GM08714 (cell line): ENCODE results near the gene TTC23.

Experiments used
- H3K4me3 ChIP-seq: fragments of 200-500 bp; sonication (Bioruptor generic); 2 replicates; pipeline ENCODE4 v1.5.1; 2014; ENCODE audit warnings: mild to moderate bottlenecking, low read length, inconsistent platforms
- ZNF274 ChIP-seq: IDR thresholded peaks from 2 replicates; pipeline ENCODE4 v1.6.1; 2012; ENCODE audit warnings: mild to moderate bottlenecking, low read depth, low read length

TTC23 gene

DNA sequence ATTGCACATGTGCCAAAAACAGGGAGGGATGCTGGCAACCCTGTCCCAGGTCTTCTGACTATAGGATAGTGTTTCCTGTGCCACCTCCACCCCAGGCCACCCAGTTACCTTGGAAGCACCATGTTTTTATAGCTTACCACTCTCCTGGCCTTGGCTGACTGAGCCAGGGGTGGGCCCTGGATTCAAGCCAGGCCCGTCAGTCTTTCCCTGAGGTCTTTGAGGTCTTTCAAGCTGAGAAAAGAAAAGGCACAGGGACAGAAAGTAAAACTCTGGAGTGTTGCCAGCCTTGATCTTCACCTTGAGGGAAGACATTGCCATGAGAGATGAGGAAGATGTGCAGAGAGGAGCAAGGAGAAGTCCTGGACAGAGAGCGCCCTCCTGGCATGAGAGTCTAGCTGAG, 98.2 kb downstream of the TTC23 start:
- no peak for TF ChIP-seq ZNF274
- H3K4me3 ChIP-seq, result no peak overlapping the region

DNA sequence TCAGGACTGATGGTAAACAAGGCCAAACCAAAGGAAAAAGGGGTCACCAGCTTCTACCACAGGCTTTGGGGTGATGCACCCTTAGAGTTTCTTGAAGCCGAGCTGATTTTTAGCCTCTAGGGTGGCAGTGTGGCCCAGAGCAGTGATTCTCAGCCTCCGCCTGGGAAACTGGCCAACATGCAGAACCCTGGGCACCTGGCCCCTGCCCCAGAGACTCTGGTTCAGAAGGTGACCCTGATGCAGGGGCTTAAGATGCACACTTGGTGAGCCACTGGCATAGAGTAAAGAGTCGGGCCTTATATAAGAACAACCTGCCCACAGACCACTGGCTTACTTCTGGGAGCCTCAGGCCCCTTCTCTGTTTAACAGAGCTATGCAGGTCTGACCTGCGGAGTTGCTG, 100.0 kb downstream of the TTC23 start:
- no peak for TF ChIP-seq ZNF274
- H3K4me3 ChIP-seq, result no peak overlapping the region

DNA sequence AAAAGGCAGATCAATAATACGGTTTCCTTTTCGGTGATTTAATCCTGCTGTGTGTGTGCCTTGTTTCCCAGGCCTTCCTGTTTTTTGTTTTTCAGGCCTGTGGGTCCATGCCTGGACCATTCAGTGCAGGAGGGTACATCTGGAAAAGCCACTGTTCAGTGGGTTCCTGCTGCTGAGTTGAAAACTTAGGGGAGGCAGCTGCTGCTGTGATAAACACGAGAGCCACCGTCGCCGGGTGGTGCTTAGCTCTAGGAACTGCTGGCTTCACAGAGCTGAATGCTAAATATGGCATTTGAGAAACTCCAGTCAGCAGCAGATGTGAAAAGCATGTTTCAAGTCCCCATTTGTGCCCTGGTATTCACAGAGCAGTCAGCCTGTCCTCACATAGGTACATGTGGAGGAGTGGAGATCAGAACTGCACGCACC, 100.5 kb downstream of the TTC23 start:
- no peak overlapping the region for H3K4me3 ChIP-seq
- no peak for TF ChIP-seq ZNF274

DNA sequence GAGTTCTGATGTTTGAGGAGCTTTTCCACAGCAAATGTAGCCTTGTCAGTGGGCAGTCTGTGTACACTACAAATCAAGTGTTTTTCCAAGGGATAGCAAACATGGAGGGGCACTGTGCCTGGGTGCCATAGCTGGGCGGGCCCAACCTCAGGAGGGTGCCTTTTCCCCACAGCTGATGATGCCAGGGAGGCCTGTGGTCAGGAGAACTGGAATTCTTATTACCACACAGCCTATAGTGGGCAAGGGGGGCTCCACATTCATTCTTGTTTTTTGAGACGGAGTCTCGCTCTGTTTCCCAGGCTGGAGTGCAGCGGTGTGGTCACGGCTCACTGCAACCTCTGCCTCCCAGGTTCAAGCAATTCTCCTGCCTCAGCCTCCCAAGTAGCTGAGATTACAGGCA, 102.7 kb downstream of the TTC23 start:
- no peak overlapping the region for H3K4me3 ChIP-seq
- no peak for TF ChIP-seq ZNF274

DNA sequence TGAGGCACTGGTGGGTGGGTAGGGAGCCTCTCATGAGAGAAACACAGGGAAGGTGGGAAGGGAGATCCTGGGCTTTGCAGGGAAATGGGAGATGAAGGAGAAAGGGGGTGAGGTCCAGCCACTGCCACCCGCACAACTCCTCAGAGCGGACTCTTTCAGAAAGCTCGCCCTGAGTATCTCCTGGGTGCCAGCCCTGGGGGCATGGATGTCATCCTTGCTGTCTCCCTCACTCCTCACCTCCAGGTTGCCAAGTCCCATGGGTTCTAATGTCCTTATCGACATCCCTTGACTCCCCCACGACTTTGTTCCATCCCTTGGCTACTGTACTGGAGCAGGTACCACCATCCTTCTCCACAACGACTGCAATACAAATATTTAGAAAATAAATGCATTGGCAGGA, 103.6 kb downstream of the TTC23 start:
- no peak for TF ChIP-seq ZNF274
- H3K4me3 ChIP-seq, result no peak overlapping the region

DNA sequence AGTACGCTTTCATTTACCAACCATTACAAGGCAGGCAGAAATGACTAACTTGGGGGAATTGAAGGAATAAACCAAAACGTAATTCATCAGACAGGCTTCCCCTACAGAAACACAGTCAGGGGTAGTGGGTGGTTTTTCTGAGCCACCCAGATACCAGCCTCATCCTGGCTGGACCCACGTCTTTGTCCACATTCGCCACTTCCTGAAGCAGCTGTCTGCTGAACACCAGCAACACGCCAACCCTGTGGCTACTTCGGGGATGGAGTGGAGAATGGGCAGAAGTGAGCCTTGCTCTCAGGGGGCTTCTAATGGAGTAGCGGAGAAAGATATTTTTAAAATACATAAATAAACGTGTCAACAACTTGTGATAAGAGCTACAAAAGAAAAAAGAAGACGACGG, 104.4 kb downstream of the TTC23 start:
- no peak for TF ChIP-seq ZNF274
- no peak overlapping the region for H3K4me3 ChIP-seq

DNA sequence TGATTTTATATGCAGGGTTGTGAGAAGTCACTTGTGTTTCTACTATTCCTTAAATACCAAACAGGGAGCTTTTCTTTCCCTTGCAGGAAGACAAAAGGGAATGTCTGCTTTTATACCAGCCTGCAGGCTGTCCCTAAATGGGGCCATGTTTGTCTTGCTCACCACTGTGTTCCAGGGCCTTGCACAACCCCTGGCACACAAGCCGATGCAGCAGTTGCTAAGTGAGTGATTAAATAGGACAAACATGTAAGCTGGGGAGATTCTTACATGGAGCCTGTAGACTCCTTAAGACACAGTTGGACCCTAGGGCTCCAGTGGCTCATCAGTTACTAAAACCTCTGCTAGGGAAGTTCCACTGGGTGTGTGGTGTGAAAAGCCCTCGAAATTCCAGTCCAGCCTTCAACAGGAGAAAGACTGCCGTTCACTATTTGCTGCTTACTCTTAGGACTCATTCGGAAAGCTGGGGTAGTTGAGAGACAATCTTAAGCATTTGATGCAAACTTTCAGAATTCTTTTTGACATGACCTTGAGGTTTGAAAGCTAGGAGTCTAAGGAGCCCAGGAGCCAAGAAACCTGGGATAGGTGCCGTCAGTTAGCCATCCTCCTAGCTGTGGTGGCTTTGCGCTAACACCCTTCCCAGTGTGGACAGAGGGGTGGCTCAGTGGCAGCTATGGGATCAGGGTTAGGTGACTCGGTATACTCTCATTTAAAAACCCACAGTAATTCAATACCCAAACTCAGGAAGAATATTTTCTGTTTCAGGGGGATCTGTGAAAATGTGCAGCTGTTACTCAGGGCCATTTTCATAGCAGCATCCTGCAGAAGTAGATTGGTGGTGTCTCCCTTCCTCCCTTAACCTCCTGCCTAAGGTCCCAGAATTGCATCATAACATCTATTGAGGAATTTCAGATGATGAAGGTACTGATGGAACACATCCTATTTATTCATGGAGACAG, 105.4 kb downstream of the TTC23 start:
- no peak overlapping the region for H3K4me3 ChIP-seq
- no peak for TF ChIP-seq ZNF274

DNA sequence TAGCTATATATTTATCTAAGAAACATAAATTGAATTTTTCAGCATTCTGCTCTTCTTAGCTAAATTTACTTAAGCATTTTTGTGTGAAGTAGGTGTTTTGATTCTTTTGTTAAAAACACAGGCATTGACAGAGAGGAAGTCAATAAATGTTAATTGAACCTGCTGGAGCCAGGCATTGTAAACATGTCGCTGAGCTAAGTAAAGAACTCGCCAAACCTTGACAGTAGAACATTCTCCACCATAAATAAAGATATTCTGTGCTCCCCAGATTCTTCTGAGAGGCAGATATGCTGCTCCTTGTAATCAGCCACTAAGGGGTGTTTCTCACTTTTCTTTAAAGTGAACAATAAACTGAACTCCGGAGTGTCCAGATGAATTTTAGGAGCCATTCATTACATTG, 106.1 kb downstream of the TTC23 start:
- TF ChIP-seq ZNF274, result no peak
- no peak overlapping the region for H3K4me3 ChIP-seq

DNA sequence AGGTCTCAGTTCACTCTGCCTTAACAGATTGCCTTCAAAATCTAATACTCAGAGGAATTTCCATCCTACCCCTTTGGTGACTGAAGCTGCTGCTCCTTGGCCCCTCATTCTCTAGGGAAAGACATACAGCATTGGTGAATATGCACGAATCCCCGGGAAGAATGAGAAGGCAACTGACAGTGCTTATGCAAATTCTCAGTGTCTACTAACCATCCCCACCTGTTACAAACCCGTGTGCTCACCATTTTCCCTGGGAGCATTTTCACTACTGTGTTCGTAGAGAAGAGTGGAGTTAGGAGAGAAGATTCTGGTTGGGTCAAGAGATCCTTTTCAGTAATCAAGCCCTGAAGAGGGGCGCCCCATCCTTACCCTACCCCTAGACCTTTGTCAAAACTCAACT, 106.8 kb downstream of the TTC23 start:
- H3K4me3 ChIP-seq, result no peak overlapping the region
- no peak for TF ChIP-seq ZNF274

DNA sequence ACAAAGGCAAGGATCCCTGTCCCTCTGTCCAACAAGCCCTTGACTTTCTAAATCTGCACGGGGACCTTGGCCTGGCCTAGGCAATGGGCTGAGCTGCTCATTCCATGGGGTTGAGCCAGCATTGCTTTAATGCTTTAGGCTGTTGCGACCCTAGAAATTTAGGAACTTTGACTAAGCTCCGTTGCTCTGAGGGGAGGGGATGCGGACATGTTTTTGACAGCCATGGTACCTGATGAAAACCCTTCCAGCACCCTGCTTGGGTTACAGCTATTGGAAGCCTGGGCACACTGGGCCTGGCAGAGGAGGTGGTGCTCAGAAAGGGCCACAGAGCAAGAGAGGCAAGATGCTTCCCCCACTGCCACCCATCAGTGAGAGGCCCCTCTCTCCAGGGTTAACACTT, 107.4 kb downstream of the TTC23 start:
- H3K4me3 ChIP-seq, result no peak overlapping the region
- no peak for TF ChIP-seq ZNF274

DNA sequence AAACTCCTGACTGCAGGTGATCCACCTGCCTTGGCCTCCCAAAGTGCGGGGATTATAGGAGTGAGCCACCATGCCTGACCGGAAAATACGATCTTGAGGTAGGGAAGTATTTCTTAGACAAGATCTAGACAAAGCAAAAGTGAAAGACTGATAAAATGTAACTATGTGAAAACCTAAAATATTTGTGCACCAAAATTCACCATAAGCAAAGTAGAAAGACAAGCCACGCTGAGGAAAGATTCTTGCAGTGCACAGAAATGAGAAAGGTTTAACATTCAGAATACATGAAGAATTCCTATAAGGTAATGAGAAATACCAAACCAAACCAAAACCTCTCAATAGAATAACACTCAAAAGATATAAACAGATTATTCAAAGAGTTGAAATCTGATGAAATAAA, 108.8 kb downstream of the TTC23 start:
- no peak overlapping the region for H3K4me3 ChIP-seq
- no peak for TF ChIP-seq ZNF274

DNA sequence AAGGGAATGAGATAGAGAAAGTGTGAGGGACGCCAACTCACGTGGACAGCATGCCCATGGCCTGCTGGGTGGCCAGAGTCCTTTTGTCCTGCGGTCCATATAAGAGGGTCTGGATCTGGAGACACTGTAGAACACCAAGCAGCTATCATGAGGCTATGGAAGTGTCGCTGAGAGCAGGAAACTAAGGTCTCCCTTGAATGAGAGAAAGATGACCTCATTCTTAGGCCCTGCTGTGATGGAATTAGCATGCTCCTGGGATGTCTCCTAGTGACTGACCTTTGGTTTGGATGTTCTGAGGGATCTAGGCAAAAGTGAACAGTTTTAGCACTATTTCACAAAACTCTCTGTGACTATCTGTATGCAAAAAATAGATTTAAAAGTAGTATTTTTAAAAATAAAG, 110.1 kb downstream of the TTC23 start:
- no peak for TF ChIP-seq ZNF274
- no peak overlapping the region for H3K4me3 ChIP-seq

DNA sequence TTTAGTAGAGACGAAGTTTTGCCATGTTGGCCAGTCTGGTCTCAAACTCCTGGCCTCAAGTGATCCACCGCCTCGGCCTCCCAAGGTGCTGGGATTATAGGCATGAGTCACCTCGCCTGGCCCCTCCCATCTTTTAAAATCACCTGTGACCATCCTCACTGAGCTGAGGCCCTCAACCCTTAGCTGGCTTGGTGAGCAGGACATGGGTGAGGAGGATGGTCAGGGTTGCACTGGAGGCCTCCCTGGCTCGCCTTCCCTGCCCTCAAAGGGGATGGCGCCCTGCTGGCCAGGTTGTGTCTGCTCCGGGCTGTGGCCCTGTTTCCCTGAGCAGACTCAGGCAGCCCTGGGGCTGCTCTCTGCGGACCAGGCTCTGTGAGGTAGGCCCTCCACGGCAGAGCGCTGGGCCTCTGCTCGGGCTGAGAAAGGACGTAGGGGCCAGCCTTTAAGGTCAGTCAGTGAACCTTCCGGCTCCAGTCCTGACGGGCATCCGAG, 110.8 kb downstream of the TTC23 start:
- TF ChIP-seq ZNF274, result no peak

DNA sequence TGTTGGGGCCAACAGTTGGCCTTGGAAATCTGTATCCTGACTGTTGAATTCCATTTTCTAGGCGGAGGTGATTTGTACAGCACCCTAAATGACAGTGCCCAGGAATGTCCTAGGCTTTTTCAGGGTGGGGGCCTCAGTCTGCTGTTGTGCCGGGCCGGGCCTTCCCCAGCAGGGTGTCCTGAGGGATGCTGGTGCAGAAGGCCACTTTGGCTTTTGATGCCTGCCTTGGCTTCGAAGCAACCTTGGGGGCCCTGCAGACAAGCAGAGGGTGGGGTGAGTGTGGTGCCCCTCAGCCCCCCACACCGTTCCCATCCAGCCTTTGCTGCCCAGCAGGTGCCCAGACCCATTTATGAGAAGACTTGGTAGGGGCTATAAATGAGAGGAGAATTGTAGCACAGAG, 111.5 kb downstream of the TTC23 start:
- H3K4me3 ChIP-seq, result no peak overlapping the region
- no peak for TF ChIP-seq ZNF274

More for the DNA sequence above, 110.8 kb downstream of the TTC23 start:
- H3K4me3 ChIP-seq, result no peak overlapping the region

DNA sequence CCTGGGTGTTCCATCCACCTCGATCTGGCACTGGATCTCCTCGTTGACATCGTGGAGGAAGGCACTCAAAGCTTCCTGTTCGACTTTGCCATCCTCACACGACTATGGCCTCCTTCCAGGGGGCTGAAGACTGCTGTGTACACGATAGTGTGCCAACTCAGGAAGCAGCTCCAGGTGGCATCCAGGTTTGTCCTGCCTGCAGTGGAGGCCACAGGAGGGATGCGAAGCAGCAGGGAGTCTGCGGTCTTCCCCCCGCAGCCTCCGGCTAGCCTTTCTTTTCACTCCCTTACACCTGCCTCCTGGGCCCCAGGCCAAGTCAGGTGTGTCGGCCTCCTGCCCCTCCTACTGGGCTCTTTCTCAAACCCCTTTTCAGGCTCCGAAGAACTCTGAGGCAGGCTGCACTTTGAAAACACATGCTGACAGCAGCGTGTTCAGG, 112.3 kb downstream of the TTC23 start:
- no peak overlapping the region for H3K4me3 ChIP-seq
- TF ChIP-seq ZNF274, result no peak

DNA sequence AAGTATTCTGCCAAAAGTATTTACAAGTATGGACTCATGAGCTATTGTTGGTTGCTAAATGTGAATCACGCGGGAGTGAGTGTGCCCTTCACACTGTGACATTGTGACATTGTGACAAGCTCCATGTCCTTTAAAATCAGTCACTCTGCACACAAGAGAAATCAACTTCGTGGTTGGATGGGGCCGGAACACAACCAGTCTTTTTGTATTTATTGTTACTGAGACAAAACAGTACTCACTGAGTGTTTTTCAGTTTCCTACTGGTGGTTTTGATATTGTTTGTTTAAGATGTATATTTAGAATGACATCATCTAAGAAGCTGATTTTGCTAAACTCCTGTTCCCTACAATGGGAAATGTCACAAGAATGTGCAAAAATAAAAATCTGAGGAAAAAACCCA, 114.2 kb downstream of the TTC23 start:
- TF ChIP-seq ZNF274, result no peak
- no peak overlapping the region for H3K4me3 ChIP-seq
